IPS-18c (cell line): Measurements from ENCODE around the gene FKBP8.
"Not testable (repeated sequence)": the region's sequence is repeated elsewhere in the genome, so short reads cannot be mapped to it uniquely, and the experiment has no call there.

Experiments used
- H3K4me3 ChIP-seq: 2 replicates; pipeline ENCODE4 v1.7.0; 2013; ENCODE audit warnings: low read depth, mild to moderate bottlenecking, low read length, moderate library complexity; ENCODE audit not compliant: insufficient read depth
- H3K9me3 ChIP-seq: one replicate; pipeline ENCODE4 v1.6.1; 2013; ENCODE audit warnings: mild to moderate bottlenecking, low read length, moderate library complexity; ENCODE audit not compliant: control insufficient read depth, insufficient read depth

Gene FKBP8

GRCh38 chr19:18568367-18568766 is 25.0 kb upstream of the FKBP8 start:
- Histone ChIP-seq H3K4me3 (no peak overlapping the region), H3K9me3 (peaks cover under 1% of the 10 kb centered on the region)

GRCh38 chr19:18566953-18567352 is 23.6 kb upstream of the FKBP8 start:
- H3K4me3 ChIP-seq: no peak overlapping the region

GRCh38 chr19:18562086-18562485 is 18.7 kb upstream of the FKBP8 start:
- H3K9me3 ChIP-seq: no peaks in the 10 kb centered on the region

More at GRCh38 chr19:18566953-18567352, 23.6 kb upstream of the FKBP8 start:
- H3K9me3 ChIP-seq: no peaks in the 10 kb centered on the region

DNA sequence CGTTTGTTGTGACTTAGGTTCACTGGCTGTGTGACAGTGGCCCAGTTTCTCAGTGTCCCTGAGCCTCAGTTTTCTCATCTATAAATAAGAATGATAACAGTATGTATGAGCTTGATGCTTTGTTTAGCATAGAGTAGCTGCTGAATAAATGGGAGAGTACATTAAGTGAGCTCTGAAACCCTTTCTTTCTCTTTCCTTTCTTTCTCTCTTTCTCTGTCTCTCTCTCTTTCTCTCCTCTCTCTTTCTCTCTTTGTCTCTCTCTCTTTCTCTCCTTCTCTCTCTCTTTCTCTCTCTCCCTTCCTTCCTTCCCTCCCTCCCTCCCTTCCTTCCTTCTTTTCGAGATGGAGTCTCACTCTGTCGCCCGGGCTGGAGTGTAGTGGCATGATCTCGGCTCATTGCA is 16.3 kb upstream of the FKBP8 start:
- Histone ChIP-seq H3K9me3 (no peaks in the 10 kb centered on the region), H3K4me3 (no peak overlapping the region)

More at GRCh38 chr19:18562086-18562485, 18.7 kb upstream of the FKBP8 start:
- no peak overlapping the region for H3K4me3 ChIP-seq

DNA sequence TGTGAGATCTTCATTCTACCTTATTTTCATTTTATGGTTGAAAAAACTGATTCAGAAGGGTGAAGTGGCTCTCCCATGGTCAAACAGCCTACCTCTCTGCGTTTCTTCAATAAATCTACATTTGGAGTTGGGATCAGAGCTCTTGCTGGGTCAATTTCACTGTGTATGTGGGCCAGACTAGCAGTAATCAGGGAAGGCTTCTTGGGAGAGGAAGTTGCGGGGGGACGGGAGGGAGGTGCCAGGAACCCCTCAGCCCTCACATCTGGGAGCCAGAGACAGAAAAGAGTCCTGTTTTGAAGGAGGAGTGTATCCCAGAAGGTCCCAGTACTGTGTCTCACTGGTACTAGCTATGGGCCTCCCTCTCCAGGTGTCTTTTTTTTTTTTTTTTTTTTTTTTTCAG is 15.2 kb upstream of the FKBP8 start:
- peak overlapping the region; percentile 83; the same call in 1 of the 2 replicates for H3K4me3 ChIP-seq

DNA sequence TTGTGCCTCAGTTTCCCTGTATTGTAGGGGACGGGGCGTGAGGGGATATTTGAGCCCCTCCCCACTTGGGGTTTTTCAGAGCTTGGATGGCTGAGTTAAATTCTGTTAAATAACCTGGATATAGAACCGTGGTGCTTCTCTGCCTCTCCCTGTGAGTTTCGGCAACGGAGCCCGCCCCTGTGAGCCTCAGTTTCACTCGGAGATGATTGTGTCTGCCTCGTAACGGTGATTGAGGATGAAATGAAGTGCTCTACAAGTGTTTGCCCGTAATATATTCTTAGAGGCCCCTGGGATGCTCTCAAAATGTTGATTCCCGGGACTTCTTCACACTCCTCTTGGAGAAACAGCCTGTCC is 14.8 kb upstream of the FKBP8 start:
- H3K4me3 ChIP-seq: peak overlapping the region; percentile 83
- H3K9me3 ChIP-seq: no peaks in the 10 kb centered on the region

More for the DNA sequence above, 15.2 kb upstream of the FKBP8 start:
- no peaks in the 10 kb centered on the region for H3K9me3 ChIP-seq

GRCh38 chr19:18557411-18558201 is 14.2 kb upstream of the FKBP8 start, which contains the start of gene KXD1:
TSS of gene KXD1 (plus strand) at chr19:18557870. CDS start at chr19:18562057, 4,187 bp downstream.
- peak within 1 kb of the TSS; percentile 83 for H3K4me3 ChIP-seq
- no peaks in the 10 kb centered on the region for H3K9me3 ChIP-seq

- H3K4me3 ChIP-seq: no peak overlapping the region
- no peaks in the 10 kb centered on the region for H3K9me3 ChIP-seq
Observed at GRCh38 chr19:18551631-18552030, 8.3 kb upstream of the FKBP8 start.

DNA sequence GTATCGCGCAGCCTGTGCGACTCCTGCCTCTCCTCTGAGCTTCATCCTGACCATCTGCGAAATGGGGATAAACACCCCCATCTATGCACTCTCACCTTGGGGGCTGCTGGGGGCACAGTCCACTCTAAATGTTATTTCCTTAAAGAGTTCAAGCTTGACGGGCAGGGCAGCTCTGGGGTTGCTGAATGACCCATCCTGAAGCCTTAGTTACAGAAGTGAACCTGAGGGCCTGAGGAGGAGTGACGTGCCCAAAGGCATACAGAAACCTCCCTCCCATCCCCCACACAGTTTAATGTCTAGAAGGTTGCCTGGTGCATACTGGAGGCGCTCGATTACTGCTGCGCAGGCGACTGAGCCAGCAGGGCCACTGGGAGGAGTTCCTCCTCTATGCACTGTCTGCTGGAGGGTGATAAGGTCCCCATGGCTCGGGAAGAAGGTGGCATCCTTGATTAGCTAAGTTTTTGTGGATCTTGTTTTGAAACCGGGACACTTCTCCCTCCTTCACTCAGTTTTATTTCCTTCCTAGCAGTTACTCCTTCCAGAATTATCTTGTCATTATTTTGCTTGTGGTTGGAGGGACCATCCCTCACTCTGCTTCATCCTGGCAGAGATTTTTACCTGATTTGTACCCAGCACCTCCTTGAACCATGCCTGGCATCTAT is 572 bp upstream of the FKBP8 start:
- Histone ChIP-seq H3K4me3 (peak overlapping the region; percentile 29; the same call in 1 of the 2 replicates), H3K9me3 (no peaks in the 10 kb centered on the region)

- H3K4me3 ChIP-seq: peak overlapping the region; percentile 55
Observed at GRCh38 chr19:18541992-18542940, 1.1 kb downstream of the FKBP8 start.

DNA sequence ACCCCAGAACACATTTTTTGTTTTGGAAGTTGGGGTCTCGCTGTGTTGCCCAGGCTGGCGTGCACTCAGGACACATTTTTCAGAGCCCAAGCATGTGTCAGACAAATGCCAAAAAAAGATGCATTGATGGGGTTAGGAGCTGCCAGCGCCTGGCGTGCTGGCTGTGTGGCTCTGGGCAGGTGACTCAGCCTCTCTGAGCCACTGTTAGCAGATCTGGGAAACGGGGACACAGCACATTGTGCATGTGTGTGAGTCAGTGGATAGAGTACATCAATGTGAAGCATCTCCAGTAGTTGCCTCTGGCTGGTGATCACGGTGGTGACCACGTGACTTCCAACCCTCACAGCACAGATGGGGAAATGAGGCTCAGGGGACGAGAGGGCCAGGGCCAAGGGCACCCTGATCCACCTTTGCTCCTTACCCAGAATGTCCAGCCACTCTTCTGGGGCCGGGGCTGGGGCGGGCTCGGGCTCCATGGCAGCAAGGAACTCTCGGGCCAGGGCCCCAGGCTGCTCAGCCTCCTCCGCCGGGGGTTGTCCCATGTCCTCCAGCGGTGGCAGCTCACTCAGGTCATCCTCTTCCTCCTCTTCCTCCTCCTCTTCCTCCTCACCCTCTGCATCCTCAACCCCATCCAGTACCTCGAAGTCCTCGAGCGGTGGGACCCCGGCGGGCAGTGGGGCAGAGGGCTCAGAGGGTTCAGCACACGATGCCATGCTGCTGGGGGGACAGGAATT is 1.9 kb downstream of the FKBP8 start:
- Histone ChIP-seq H3K9me3 (no peaks in the 10 kb centered on the region), H3K4me3 (no peak overlapping the region)

More at GRCh38 chr19:18541992-18542940, 1.1 kb downstream of the FKBP8 start:
- H3K9me3 ChIP-seq: no peaks in the 10 kb centered on the region

- H3K9me3 ChIP-seq, H3K4me3 ChIP-seq: not testable (repeated sequence)
Observed at GRCh38 chr19:18540200-18540599, 3.2 kb downstream of the FKBP8 start.

DNA sequence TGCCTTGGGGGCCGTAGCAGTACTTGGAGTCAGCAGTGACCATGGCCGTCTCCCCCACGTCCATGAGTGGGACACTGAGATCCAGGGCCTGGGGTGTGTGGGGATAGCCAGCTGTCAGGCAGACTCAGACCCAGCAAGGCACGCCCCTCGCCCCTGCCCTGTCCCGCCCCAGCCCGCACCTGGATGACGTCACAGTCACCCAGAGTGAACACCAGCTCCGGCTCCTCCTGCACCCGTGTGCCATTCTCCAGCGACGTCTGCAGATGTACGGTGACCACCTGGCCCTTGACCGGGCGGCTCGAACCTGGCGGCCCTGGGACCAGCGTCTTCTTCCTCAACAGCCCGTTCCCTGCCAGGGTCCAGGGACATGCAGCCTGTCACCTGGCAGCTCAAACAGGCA is 4.0 kb downstream of the FKBP8 start:
- Histone ChIP-seq H3K4me3 (no peak overlapping the region), H3K9me3 (no peaks in the 10 kb centered on the region)

DNA sequence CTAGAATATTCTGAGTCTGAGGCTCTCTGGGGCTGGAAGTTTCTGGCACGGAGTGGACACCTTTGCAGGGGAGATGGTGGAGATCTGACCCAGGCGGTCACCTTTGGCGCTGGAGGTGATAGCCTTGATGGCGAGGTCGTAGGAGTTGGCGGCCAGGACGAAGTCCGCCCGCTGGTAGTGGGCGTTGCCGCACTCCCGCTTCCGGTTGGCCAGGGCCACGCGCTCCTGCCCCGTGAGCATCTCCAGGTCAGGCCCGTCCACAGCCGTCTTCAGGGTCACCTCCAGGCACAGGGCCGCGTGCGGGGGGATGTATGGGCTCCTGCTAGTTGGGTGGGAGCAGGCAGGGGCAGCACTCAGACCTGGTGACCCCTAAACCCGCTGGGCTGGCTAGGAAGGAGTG is 5.3 kb downstream of the FKBP8 start:
- Histone ChIP-seq H3K9me3 (no peaks in the 10 kb centered on the region), H3K4me3 (no peak overlapping the region)

- Histone ChIP-seq H3K9me3 (no peaks in the 10 kb centered on the region), H3K4me3 (no peak overlapping the region)
Observed at GRCh38 chr19:18537431-18537830, 5.9 kb downstream of the FKBP8 start.

GRCh38 chr19:18536475-18536874 is 6.9 kb downstream of the FKBP8 start:
- no peaks in the 10 kb centered on the region for H3K9me3 ChIP-seq
- H3K4me3 ChIP-seq: no peak overlapping the region

DNA sequence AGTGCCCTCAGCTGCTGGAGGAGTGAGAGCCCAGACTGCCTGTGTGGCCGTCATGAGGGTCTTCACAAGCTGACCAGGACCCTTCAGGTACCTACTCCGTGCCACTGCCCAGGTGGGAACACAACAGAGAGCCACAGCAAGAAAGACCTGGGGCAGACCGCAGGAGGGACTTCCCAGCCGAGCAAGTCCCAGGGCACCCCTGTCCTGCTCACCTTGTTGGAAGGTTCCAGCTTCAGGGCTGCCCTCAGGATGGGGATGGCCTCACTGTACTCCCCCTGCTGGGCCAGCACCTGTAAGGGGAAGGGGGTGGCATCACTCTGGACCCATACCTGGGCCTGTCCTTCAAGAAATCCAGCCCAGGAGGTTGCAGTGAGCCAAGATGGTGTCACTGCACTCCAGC is 10.3 kb downstream of the FKBP8 start:
- Histone ChIP-seq H3K9me3 (no peaks in the 10 kb centered on the region), H3K4me3 (no peak overlapping the region)
